WTC11 (cell line): ENCODE measurements around the gene L3MBTL1. TPM values are rescaled to one million over a fixed set of nuclear protein-coding genes. Genes with fewer than 3 reads are reported as not detected.
A peak's percentile ranks its signal among the peaks of the same experiment; 100 is the strongest.

ENCODE experiments used
- ATAC-seq: fragments of 200-7000 bp; cut with Tn5 transposase; 2 replicates; pipeline ENCODE4 v1.10.0; 2021; ENCODE audit warnings: mild to moderate bottlenecking, moderate library complexity
- CTCF ChIA-PET: fragments of 300-600 bp; sonication (Branson Sonifier 250); formaldehyde crosslinking; loops from one replicate; lab custom pipeline; 2021; ENCODE audit warnings: antibody characterized with exemption; lab: Charles Lee
- POLR2A ChIA-PET: fragments of 350-600 bp; sonication (Branson Sonifier 250); formaldehyde crosslinking; loops from one replicate; lab custom pipeline; 2021; ENCODE audit warnings: antibody characterized with exemption; lab: Charles Lee
- DNase-seq: peaks from one replicate; pipeline ENCODE4 v3.0.0; 2021; ENCODE audit warnings: low spot score
- H3K27ac Mint-ChIP-seq: 2 replicates; pipeline ENCODE4 v1.8.0; 2021; ENCODE audit warnings: mixed read lengths
- H3K27me3 Mint-ChIP-seq: 2 replicates; pipeline ENCODE4 v1.8.0; 2021; ENCODE audit warnings: low read depth, mild to moderate bottlenecking, moderate library complexity, mixed read lengths
- H3K36me3 Mint-ChIP-seq: 2 replicates; pipeline ENCODE4 v1.8.0; 2021; ENCODE audit warnings: mixed read lengths
- H3K4me1 Mint-ChIP-seq: 2 replicates; pipeline ENCODE4 v1.8.0; 2022; ENCODE audit warnings: mixed read lengths
- H3K4me3 Mint-ChIP-seq: 2 replicates; pipeline ENCODE4 v1.8.0; 2021; ENCODE audit warnings: mild to moderate bottlenecking, moderate library complexity, mixed read lengths
- H3K9me3 Mint-ChIP-seq: 2 replicates; pipeline ENCODE4 v1.8.0; 2021; ENCODE audit warnings: mixed read lengths
- CREM ChIP-seq: sonication (generic); formaldehyde crosslinking; IDR thresholded peaks from 2 replicates; pipeline ENCODE4 v1.8.1; 2022; ENCODE audit warnings: mild to moderate bottlenecking, missing genetic modification reagents, moderate library complexity
- E2F4 ChIP-seq: sonication (generic); formaldehyde crosslinking; IDR thresholded peaks from 2 replicates; pipeline ENCODE4 v1.8.1; 2022; ENCODE audit warnings: low read depth, mild to moderate bottlenecking, moderate library complexity, missing genetic modification reagents, borderline replicate concordance
- ETV6 ChIP-seq: sonication (generic); formaldehyde crosslinking; IDR thresholded peaks from 2 replicates; pipeline ENCODE4 v1.8.1; 2022; ENCODE audit warnings: mild to moderate bottlenecking, missing genetic modification reagents
- GTF2I ChIP-seq: fragments of 250-450 bp; sonication (Bioruptor Pico); conservative IDR thresholded peaks from 2 replicates; pipeline ENCODE4 v1.4.0; 2021; ENCODE audit warnings: mild to moderate bottlenecking
- IRF2 ChIP-seq: sonication (generic); formaldehyde crosslinking; IDR thresholded peaks from 2 replicates; pipeline ENCODE4 v1.8.0; 2022; ENCODE audit warnings: low read depth, missing genetic modification reagents, borderline replicate concordance
- JAZF1 ChIP-seq: fragments of 250-450 bp; sonication (Bioruptor Pico); IDR thresholded peaks from 2 replicates; pipeline ENCODE4 v1.9.0; 2021; ENCODE audit warnings: moderate library complexity, mild to moderate bottlenecking, inconsistent platforms
- JUN ChIP-seq: sonication (generic); formaldehyde crosslinking; IDR thresholded peaks from 2 replicates; pipeline ENCODE4 v1.8.0; 2023; ENCODE audit warnings: mild to moderate bottlenecking, missing genetic modification reagents
- KAT7 ChIP-seq: sonication (generic); formaldehyde crosslinking; IDR thresholded peaks from 2 replicates; pipeline ENCODE4 v1.8.1; 2023; ENCODE audit warnings: missing genetic modification reagents, mild to moderate bottlenecking, borderline replicate concordance
- OVOL2 ChIP-seq: fragments of 250-450 bp; sonication (Bioruptor Pico); IDR thresholded peaks from 2 replicates; pipeline ENCODE4 v1.9.0; 2021; ENCODE audit warnings: mild to moderate bottlenecking, borderline replicate concordance
- PRDM15 ChIP-seq: sonication (generic); formaldehyde crosslinking; IDR thresholded peaks from 2 replicates; pipeline ENCODE4 v1.8.0; 2022; ENCODE audit warnings: missing genetic modification reagents
- TCF7 ChIP-seq: sonication (generic); formaldehyde crosslinking; IDR thresholded peaks from 2 replicates; pipeline ENCODE4 v1.8.0; 2022; ENCODE audit warnings: mild to moderate bottlenecking, low read depth, missing genetic modification reagents, moderate library complexity
- ZBTB43 ChIP-seq: sonication (generic); formaldehyde crosslinking; IDR thresholded peaks from 2 replicates; pipeline ENCODE4 v1.8.1; 2023; ENCODE audit warnings: mild to moderate bottlenecking, missing genetic modification reagents
- ZNF138 ChIP-seq: sonication (generic); formaldehyde crosslinking; conservative IDR thresholded peaks from 2 replicates; pipeline ENCODE4 v1.8.1; 2022; ENCODE audit warnings: mild to moderate bottlenecking, moderate library complexity, missing genetic modification reagents
- ZNF416 ChIP-seq: fragments of 250-450 bp; sonication (Bioruptor Pico); IDR thresholded peaks from 2 replicates; pipeline ENCODE4 v1.9.0; 2021; ENCODE audit warnings: mild to moderate bottlenecking, inconsistent platforms
- ZNF512 ChIP-seq: sonication (generic); formaldehyde crosslinking; IDR thresholded peaks from 2 replicates; pipeline ENCODE4 v1.8.1; 2022; ENCODE audit warnings: missing genetic modification reagents, borderline replicate concordance
- ZNF671 ChIP-seq: fragments of 250-450 bp; sonication (Bioruptor Pico); IDR thresholded peaks from 2 replicates; pipeline ENCODE4 v1.8.0; 2021; ENCODE audit warnings: mild to moderate bottlenecking
- total RNA-seq: library from RNA; stranded (reverse); gene quantifications from 3 replicates; pipeline ENCODE4 v1.2.3, GENCODE V29; 2021
- TF ChIP-seq, protein P1 (sequence below): fragments of 200-600 bp; IDR thresholded peaks from 2 replicates; pipeline ENCODE4 v1.8.0; 2022; ENCODE audit warnings: antibody characterized with exemption
- TF ChIP-seq, protein P2 (sequence below): fragments of 250-450 bp; sonication (Bioruptor Pico); IDR thresholded peaks from 2 replicates; pipeline ENCODE4 v1.9.0; 2021; ENCODE audit warnings: mild to moderate bottlenecking
- TF ChIP-seq, protein P3 (sequence below): fragments of 250-450 bp; sonication (Bioruptor Pico); IDR thresholded peaks from 2 replicates; pipeline ENCODE4 v1.9.0; 2021; ENCODE audit warnings: moderate library complexity, mild to moderate bottlenecking, inconsistent platforms, borderline replicate concordance
- TF ChIP-seq, protein P4 (sequence below): sonication (generic); formaldehyde crosslinking; IDR thresholded peaks from 2 replicates; pipeline ENCODE4 v1.8.1; 2023; ENCODE audit warnings: mild to moderate bottlenecking, missing genetic modification reagents, moderate library complexity
- TF ChIP-seq, protein P5 (sequence below): sonication (generic); formaldehyde crosslinking; IDR thresholded peaks from 2 replicates; pipeline ENCODE4 v1.8.0; 2022; ENCODE audit warnings: mild to moderate bottlenecking, missing genetic modification reagents

The L3MBTL1 gene
- total RNA-seq, 1 experiment from 2014 or later: 28.3 TPM

GRCh38 chr20:43465625-43465943 lies 41.9 kb upstream of the L3MBTL1 start (continued):
- TF ChIP-seq, protein P1, sequence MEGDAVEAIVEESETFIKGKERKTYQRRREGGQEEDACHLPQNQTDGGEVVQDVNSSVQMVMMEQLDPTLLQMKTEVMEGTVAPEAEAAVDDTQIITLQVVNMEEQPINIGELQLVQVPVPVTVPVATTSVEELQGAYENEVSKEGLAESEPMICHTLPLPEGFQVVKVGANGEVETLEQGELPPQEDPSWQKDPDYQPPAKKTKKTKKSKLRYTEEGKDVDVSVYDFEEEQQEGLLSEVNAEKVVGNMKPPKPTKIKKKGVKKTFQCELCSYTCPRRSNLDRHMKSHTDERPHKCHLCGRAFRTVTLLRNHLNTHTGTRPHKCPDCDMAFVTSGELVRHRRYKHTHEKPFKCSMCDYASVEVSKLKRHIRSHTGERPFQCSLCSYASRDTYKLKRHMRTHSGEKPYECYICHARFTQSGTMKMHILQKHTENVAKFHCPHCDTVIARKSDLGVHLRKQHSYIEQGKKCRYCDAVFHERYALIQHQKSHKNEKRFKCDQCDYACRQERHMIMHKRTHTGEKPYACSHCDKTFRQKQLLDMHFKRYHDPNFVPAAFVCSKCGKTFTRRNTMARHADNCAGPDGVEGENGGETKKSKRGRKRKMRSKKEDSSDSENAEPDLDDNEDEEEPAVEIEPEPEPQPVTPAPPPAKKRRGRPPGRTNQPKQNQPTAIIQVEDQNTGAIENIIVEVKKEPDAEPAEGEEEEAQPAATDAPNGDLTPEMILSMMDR: no peak
- TF ChIP-seq ZNF671 (CRISPR knock-in tag) (no peak), KAT7 (no peak), CREM (CRISPR knock-in tag) (no peak), GTF2I (CRISPR knock-in tag) (no peak), ETV6 (CRISPR knock-in tag) (no peak)
- TF ChIP-seq, protein P2, sequence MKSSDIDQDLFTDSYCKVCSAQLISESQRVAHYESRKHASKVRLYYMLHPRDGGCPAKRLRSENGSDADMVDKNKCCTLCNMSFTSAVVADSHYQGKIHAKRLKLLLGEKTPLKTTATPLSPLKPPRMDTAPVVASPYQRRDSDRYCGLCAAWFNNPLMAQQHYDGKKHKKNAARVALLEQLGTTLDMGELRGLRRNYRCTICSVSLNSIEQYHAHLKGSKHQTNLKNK: no peak
- TF ChIP-seq, protein P3, sequence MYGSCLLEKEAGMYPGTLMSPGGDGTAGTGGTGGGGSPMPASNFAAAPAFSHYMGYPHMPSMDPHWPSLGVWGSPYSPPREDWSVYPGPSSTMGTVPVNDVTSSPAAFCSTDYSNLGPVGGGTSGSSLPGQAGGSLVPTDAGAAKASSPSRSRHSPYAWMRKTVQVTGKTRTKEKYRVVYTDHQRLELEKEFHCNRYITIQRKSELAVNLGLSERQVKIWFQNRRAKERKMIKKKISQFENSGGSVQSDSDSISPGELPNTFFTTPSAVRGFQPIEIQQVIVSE (CRISPR knock-in tag): no peak

GRCh38 chr20:43467589-43467988 lies 39.9 kb upstream of the L3MBTL1 start:
- ATAC-seq (no peak), DNase-seq (no peak)
- Mint-ChIP-seq H3K9me3 (no peaks in the 10 kb centered on the region), H3K36me3 (peaks cover 43% of the 10 kb centered on the region), H3K27me3 (no peaks in the 10 kb centered on the region), H3K4me3 (no peak overlapping the region), H3K4me1 (no peaks in the 10 kb centered on the region), H3K27ac (no peak overlapping the region)
- TF ChIP-seq IRF2 (no peak), JAZF1 (CRISPR knock-in tag) (no peak), ZNF416 (CRISPR knock-in tag) (no peak), ZNF512 (CRISPR knock-in tag) (no peak), ZNF138 (CRISPR knock-in tag) (no peak), ZNF671 (CRISPR knock-in tag) (no peak), KAT7 (no peak)
- POLR2A ChIA-PET: no interaction called here
- CTCF ChIA-PET: interaction anchor here (0.7 kb wide), 1 partner anchor 11 kb away, joined by 3 read pairs; no protein-coding TSS in a partner anchor

GRCh38 chr20:43472671-43473380 lies 34.7 kb upstream of the L3MBTL1 start:
- no peaks in the 10 kb centered on the region for H3K4me1 Mint-ChIP-seq
- DNase-seq (no peak), ATAC-seq (peak; percentile 47)
- H3K9me3 Mint-ChIP-seq: no peaks in the 10 kb centered on the region
- ChIA-PET POLR2A (no interaction called here), CTCF (interaction anchor here (1.2 to 3.7 kb wide), 2 partner anchors 12 to 24 kb away, joined by 3 to 15 read pairs; no protein-coding TSS in a partner anchor)
- peaks cover 6% of the 10 kb centered on the region for H3K36me3 Mint-ChIP-seq
- H3K27ac Mint-ChIP-seq: no peak overlapping the region
- no peak overlapping the region for H3K4me3 Mint-ChIP-seq
- H3K27me3 Mint-ChIP-seq: peaks cover 3% of the 10 kb centered on the region
- TF ChIP-seq ZNF416 (CRISPR knock-in tag) (no peak), PRDM15 (CRISPR knock-in tag) (no peak), IRF2 (no peak), JUN (CRISPR knock-in tag) (no peak), OVOL2 (CRISPR knock-in tag) (no peak), E2F4 (CRISPR knock-in tag) (no peak), ZBTB43 (CRISPR knock-in tag) (no peak), TCF7 (CRISPR knock-in tag) (no peak)
- TF ChIP-seq, protein P4, sequence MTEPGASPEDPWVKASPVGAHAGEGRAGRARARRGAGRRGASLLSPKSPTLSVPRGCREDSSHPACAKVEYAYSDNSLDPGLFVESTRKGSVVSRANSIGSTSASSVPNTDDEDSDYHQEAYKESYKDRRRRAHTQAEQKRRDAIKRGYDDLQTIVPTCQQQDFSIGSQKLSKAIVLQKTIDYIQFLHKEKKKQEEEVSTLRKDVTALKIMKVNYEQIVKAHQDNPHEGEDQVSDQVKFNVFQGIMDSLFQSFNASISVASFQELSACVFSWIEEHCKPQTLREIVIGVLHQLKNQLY (CRISPR knock-in tag): no peak
- TF ChIP-seq, protein P5, sequence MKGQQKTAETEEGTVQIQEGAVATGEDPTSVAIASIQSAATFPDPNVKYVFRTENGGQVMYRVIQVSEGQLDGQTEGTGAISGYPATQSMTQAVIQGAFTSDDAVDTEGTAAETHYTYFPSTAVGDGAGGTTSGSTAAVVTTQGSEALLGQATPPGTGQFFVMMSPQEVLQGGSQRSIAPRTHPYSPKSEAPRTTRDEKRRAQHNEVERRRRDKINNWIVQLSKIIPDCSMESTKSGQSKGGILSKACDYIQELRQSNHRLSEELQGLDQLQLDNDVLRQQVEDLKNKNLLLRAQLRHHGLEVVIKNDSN (CRISPR knock-in tag): no peak
